ENCODE data around the gene VAPB. TPM values are rescaled to one million over a fixed set of nuclear protein-coding genes. Genes with fewer than 3 reads are reported as not detected.

Gene VAPB
- total RNA-seq, 1 experiment from 2014 or later: 65.1 TPM

DNA sequence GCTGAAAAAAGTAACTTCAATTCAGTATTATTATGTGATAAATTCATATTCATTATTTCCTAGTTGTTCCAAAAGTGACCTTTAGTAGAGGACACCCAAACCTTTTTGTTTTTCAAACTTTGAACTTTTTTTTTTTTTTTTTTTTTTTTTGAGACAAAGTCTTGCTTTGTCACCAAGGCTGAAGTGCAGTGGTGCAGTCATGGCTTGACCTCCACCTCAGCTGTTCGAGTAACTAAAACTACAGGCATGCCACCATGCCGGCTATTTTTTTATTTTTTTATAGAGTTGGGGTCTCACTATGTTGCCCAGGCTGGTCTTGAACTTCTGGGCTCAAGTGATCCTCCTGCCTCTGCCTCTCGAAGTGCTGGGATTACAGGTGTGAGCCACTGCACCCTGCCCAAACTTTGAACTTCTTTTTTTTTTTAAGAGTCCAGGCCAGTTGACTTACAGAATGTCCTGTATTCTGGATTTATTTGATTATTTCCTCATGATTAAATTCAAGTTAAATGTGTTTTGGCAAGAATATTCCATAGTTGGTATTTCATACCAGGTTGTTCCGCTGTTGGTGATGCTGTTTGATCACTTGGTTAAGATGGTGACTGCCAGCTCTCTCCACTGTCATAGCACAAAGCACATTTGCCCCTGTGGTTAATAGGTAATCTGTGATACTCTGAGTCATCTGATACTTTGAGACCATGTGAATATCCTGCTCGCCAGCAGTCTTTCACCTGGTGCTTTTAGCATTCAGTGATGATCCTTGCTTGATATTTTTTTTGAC, 48.0 kb downstream of the VAPB start:
- Histone ChIP-seq H4K20me1 (ENCODE audit: control insufficient read depth, insufficient read depth, insufficient read length) (no peaks in the 10 kb centered on the region), H3K79me1 (ENCODE audit: insufficient read depth, low read depth, low read length, poor library complexity, severe bottlenecking) (no peaks in the 10 kb centered on the region)
- no CpG with 5 or more reads among the region's 5 CpGs for WGBS (ENCODE audit: extremely low coverage, insufficient read length, low lambda C conversion rate)

More for the DNA sequence above, 48.0 kb downstream of the VAPB start:
- H3K9me3 ChIP-seq (ENCODE audit: control insufficient read depth, low read depth, low read length): no peaks in the 10 kb centered on the region
- H2AFZ ChIP-seq (ENCODE audit: low read length): no peak overlapping the region
- H3K4me2 ChIP-seq (ENCODE audit: insufficient read depth, insufficient read length, low read length): no peak overlapping the region
- no peaks in the 10 kb centered on the region for H3K27me3 Mint-ChIP-seq (ENCODE audit: low read depth)
- H3K36me3 Mint-ChIP-seq (ENCODE audit: insufficient read depth in 1 of 3, low read depth in 3 of 3): peaks cover 1 to 18% (median 13%) of the 10 kb centered on the region in 3 experiments; a peak in 5 of 7 replicates
- H3K9me3 Mint-ChIP-seq: no peaks in the 10 kb centered on the region
- H3K27ac Mint-ChIP-seq: no peak overlapping the region; a peak in 1 of 7 replicates
- no peaks in the 10 kb centered on the region for H3K27me3 ChIP-seq (ENCODE audit: insufficient read depth, low read length)
- no peak overlapping the region for H2BK12ac ChIP-seq (ENCODE audit: insufficient read length, low read depth, low read length)
- H2BK5ac ChIP-seq (ENCODE audit: insufficient read length, low read length): no peak overlapping the region
- H3K4me3 Mint-ChIP-seq: no peak overlapping the region
- no peak overlapping the region for H3K9ac ChIP-seq (ENCODE audit: extremely low read depth, insufficient read length, low read length)
- no peak for TF ChIP-seq CTCF (conservative IDR thresholded peaks at IDR 0.05)
- no peak overlapping the region for H4K91ac ChIP-seq (ENCODE audit: insufficient read length, low read depth, low read length)
- no peak overlapping the region for H2BK120ac ChIP-seq (ENCODE audit: low read depth, low read length, poor library complexity, severe bottlenecking)
- H2BK20ac ChIP-seq (ENCODE audit: low read depth, low read length, poor library complexity, severe bottlenecking): no peak overlapping the region
- H3T11ph ChIP-seq (ENCODE audit: low read length): no peak overlapping the region
- H4K5ac ChIP-seq (ENCODE audit: insufficient read length, low read depth, low read length): no peak overlapping the region
- H4K8ac ChIP-seq (replicated peaks; ENCODE audit: insufficient read length, low read depth, low read length): no peak overlapping the region
- H3K4me1 ChIP-seq (ENCODE audit: insufficient read depth, low read length): peaks cover 20% of the 10 kb centered on the region
- no peak overlapping the region for H3K18ac ChIP-seq (ENCODE audit: insufficient read length, low read depth, low read length)
- H3K79me2 ChIP-seq (ENCODE audit: insufficient read depth, low read length): peaks cover 2% of the 10 kb centered on the region; the same call in 1 of the 2 replicates
- H3K23me2 ChIP-seq (ENCODE audit: insufficient read length, low read depth, low read length, poor library complexity, severe bottlenecking): no peaks in the 10 kb centered on the region
- DNase-seq: no peak
- no peak overlapping the region for H3K23ac ChIP-seq (ENCODE audit: insufficient read length, low read depth, low read length)
- H3K4me1 Mint-ChIP-seq: peaks cover 72 to 73% of the 10 kb centered on the region in 2 experiments
- no peak overlapping the region for H3K56ac ChIP-seq (ENCODE audit: insufficient read length, low read depth, low read length)
- H2BK15ac ChIP-seq (ENCODE audit: low read depth, low read length): no peak overlapping the region
- no peak overlapping the region for H3K14ac ChIP-seq (ENCODE audit: insufficient read depth, low read length)
- no peak overlapping the region for H3K27ac ChIP-seq (ENCODE audit: insufficient read length, low read depth, low read length)
- H3K4ac ChIP-seq (ENCODE audit: low read depth, low read length): no peak overlapping the region
- H2AK5ac ChIP-seq (ENCODE audit: insufficient read length, low read length): no peak overlapping the region
